Renal cortex interstitium (tissue), 11 donors: ENCODE results near the gene FGFRL1. TPM values are rescaled to one million over a fixed set of nuclear protein-coding genes. Genes with fewer than 3 reads are reported as not detected.

Source experiments
- DNase-seq, 11 donors: peaks; one replicate each; pipeline ENCODE4 v3.0.0-alpha.2; 2013; ENCODE audit warnings: low read depth in 9 of 11, low spot score in 4 of 11; ENCODE audit errors: extremely low read depth in 1 of 11
- polyA plus RNA-seq, 3 donors: library from polyadenylated mRNA; unstranded; fragments of 120-200 nt; gene quantifications; one replicate each; pipeline ENCODE4 v1.2.1, GENCODE V29; 2013; ENCODE audit not compliant: insufficient read length in 3 of 3

The FGFRL1 gene
- polyA plus RNA-seq, 3 donors: 35.1 to 43.3 (median 36.3) TPM

DNA sequence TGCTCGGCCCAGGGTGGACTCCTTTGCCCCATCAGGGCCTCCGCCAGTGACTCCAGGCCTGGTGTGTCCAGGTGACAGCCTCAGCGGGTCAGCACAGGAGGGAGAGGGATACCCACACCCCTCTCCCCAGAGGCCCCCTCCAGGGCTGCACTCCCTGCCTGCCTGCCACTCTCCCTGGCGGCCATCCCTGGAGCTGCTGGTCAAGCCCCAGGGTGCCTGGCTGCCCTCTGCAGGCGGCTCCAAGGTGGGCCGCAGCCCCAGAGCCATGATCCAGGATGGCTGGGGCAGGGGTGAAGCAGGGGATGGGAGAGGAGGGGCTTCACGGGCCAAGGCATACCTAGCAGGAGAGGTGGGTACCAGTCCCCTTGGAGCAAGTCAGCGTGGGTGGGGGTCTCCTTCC, 3.8 kb downstream of the FGFRL1 start:
- DNase-seq: no peak

DNA sequence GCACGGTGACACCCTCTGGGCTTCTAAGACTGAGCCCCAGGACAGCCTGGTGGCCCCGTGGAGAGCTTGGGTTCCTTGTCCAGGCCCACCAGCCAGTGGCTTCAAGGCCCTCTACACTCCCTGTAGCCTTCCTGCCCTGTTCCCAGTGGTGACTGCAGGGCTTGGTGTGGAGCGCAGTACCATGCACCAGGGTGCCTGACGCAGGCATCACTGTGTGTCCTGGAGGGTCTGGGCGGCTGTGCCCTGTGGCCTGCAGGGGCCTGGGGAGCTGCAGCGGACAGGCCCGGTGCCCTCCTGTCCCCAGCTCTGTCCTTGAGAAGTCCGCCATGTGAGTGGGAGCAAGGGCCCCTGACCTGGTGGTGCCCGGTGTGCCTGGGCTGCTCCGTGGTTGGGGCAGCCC, 4.3 kb downstream of the FGFRL1 start:
- DNase-seq: no peak

DNA sequence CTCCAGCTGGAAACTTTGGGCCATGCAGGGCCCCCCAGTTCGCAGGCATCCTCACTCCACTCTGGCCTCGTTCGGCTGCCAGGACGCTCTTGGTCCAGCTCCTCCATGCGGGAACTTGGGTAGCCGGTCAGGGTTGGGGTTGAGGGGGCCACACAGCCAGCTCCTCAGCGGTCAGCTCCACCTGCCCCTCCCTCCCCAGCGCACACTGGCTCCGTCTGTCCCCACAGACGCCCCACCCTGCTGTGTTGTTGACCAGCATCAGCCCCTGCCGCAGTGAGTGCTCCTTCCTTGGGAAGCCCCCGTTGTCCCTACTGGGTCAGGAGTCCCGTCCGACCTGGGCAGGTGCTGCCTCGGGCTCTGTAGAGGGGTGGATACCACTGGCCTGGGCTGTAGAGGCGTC, 5.8 kb downstream of the FGFRL1 start:
- no peak for DNase-seq

DNA sequence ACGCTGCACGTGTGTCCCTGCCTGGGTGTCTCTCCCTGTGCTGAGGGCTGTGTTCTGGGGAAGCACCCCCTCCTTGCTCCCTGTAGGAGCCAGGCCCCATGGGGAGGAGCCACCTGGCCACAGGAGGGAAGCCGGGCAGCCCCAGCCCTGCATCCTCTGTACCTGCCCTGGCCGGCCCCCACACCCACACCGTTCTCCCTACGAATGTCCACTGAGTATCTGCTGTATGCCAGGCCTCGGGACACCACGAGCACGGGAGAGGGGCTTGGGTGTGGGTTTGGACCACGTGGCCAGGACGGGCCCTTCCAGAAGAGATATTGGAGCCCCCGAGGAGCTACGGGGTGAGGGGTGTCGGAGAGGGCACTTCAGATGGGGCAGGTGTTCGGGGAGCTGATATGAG, 6.3 kb downstream of the FGFRL1 start:
- DNase-seq: no peak

DNA sequence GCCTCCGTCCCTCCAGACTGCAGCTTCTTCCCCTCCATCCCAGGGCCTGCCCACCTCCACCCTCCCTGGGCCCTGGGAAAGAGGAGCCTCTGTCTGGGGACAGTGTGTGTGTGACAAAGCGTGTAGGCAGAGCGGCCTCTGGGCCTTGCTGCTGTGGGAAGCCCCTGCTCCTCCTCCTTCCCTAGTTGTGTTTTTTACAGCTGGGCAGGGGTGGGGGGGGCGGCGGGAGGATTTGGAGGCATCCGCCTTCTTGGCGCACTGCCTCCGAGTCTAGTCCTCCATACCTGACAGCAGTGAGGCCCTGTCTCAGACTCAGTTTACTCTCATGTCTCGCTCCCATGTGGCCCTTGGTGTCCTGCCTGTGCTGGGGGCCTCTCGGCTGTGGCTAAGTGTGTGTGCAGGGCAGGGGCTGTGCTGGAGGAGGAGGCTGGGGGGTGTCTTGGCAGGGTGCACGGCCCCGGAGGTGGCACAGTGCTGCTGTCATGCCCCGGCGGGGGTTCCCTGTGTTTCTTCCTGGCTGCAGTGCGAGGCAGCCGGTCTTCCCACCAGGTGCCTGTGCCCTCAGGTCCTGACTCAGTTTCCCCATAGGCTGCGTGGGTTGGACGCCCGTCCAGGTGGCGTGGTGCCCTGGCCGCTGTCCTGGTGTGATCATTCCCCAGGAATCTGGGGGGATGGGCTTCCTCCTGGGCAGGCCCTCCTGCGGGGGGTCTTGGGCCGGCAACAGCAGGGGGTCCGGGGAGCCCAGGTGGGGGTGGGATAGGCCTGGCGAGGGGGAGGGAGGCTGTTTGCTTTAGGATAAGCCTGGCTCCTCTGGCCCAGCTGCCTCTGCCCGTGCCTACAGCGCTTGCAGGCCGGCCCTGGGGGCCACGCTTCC, 7.0 kb downstream of the FGFRL1 start:
- no peak for DNase-seq

DNA sequence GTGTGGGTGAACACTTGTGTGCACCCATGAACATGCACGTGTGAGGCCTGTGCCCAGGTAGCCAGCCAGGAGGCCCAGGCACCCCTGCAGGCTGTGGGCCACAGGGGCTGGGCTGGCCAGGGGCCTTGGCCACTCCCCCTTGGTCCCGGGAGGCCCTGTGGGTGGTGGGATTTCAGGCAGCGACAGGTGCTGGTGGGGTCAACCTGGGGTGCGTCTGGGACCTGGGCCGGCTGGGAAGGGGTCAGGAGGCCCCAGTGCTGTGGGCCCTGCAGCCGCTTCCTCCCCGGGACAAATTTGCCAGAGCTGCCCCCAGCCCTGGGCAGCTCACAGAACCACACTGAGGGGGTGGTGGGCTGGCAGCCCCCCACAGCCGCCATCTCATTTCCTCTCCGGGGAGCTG, 7.9 kb downstream of the FGFRL1 start:
- no peak for DNase-seq

DNA sequence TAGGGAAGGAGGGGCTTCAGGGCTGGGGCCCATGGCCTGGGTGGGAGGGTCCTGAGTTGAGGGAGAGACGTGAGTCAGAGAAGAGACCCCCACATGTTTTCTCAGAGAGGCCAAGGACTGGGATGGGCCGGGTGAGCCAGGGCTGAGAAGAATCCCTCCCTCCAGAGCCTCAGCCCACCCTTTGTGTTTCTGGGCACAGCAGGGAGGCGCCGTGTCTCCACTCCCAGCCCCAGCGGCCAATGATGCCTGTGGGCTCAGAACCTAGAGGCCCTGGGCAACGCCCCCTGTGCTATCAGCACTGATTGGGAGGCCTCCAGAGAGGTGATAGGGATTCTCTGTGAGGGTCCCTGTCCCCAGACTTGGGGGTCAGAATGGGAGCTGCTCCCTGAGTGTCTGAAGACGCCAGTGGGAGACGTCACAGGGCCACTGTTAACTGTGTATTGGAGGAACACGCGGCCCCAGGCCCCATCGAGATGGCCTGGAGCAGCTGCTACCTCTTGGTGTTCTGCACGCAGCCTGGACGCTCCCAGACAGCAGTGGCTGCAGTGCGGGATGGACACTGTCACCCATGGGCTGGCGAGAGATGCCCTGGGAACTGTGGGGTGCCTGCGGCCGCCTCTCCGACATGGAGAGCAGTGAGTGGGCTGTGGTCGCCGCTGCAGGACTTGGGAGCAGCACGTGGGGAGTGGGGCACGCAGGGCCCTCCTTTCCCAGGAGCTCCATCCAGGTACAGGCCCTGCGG, 8.5 kb downstream of the FGFRL1 start:
- DNase-seq: no peak

DNA sequence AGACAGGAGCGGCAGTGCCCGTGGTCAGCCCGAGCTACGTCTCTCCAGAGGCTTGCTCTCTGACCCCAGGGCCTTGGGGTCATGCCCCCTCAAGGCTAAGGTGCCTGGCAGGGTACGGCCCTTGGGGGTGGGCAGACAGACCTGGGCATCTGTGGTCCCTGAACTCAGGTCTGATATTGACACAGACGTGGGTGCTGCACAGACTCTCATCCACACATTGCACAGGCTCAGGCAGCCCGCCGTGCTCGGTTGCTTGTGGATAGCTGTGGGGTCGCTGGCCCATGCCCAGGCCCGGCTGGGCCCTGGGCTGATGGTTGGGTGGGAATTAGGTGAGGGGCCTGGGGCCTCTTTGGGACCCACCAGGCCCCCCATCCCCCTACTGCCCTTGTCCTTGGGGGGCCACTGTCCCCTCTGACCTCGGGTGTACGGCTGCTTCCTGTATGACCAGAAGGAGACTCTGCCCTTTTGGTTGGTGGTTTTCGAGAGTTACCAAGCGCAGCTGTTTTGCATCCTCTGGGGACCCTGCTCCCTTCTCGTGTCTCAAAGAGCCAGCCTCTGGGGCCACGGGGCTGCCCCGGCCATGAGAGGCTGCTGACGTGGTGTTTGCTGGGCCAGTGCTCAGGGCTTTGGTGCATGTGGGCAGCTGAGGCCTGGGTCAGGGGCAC, 10.1 kb downstream of the FGFRL1 start:
- DNase-seq: no peak

DNA sequence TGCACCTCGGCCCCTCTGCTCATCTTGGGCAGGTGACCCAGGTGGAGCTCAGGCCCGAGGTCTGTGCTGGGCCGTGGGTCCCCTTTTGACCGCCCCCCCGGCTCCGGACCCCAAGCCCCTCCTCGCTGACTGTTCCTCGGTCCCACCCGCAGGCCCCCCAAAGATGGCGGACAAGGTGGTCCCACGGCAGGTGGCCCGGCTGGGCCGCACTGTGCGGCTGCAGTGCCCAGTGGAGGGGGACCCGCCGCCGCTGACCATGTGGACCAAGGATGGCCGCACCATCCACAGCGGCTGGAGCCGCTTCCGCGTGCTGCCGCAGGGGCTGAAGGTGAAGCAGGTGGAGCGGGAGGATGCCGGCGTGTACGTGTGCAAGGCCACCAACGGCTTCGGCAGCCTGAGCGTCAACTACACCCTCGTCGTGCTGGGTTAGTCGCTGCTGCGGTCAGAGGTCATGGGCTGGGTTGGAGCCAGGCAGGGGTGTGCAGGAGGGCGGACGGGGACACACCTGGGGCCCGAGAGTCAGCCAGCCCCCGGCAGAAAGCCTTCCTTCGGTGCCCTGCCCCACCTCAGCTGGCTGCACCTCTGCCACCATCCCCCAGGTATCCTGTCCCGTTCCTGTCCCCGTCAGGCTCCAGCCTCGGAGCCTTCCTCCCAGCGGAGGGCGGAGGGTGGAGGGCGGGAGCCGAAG, 10.8 kb downstream of the FGFRL1 start:
- DNase-seq: no peak

DNA sequence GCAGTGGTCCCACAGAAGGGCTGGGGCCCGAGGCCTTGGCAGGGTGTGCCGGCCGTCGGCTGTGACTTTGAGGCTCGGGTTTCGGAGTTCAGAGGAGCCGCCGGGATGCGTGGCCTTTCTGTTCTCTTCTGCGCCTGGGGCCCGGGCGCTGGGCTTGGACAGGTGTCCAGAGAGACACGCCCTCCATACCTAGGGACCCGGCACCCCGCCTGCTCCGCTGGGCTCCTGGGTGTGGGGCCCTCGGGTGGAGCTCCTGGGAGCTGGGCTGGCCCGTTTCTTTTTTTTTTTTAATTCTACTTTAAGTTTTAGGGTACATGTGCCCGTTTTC, 11.3 kb downstream of the FGFRL1 start:
- no peak for DNase-seq

DNA sequence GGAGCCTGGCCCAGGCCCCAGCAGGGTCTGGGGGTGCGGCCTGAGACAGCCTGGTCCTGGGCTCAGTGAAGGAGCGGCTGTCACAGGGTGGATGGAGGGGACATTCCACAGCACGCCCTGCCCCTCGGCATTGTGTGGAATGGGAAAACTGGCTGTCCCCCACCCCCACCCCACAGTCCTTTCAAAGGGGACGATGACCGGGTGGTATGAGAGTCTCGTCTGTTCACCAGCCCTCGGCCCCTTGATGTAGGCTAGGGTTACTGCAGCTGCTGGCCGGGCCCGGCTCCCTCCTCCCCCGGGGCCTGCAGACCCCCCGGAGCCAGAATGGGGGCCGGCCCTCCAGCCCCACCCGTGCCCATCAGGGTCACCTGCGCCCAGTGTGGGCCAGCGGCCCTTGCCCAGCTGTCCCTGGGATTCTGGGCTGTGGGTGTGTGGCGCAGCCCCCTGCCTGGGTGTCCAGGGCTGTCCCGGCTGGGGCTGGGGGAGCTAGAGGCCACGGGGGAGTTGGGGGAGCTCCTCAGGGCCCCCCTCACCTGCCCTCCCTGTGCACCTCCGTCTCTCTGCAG, 11.7 kb downstream of the FGFRL1 start:
- no peak for DNase-seq

DNA sequence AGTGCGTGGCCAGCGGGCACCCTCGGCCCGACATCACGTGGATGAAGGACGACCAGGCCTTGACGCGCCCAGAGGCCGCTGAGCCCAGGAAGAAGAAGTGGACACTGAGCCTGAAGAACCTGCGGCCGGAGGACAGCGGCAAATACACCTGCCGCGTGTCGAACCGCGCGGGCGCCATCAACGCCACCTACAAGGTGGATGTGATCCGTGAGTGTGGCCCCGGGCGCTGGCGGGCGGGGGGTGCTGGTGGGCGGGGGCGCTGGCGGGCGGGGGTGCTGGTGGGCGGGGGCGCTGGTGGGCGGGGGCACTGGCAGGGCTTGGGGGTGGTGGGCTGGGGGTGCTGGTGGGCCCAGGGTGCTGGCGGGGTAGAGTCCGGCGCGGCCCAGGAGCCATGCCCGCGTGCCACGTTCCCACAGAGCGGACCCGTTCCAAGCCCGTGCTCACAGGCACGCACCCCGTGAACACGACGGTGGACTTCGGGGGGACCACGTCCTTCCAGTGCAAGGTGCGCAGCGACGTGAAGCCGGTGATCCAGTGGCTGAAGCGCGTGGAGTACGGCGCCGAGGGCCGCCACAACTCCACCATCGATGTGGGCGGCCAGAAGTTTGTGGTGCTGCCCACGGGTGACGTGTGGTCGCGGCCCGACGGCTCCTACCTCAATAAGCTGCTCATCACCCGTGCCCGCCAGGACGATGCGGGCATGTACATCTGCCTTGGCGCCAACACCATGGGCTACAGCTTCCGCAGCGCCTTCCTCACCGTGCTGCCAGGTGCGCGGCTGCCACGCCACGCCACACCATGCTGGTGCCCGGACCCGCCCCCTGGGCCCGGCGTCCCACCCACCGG, 12.7 kb downstream of the FGFRL1 start:
- no peak for DNase-seq

DNA sequence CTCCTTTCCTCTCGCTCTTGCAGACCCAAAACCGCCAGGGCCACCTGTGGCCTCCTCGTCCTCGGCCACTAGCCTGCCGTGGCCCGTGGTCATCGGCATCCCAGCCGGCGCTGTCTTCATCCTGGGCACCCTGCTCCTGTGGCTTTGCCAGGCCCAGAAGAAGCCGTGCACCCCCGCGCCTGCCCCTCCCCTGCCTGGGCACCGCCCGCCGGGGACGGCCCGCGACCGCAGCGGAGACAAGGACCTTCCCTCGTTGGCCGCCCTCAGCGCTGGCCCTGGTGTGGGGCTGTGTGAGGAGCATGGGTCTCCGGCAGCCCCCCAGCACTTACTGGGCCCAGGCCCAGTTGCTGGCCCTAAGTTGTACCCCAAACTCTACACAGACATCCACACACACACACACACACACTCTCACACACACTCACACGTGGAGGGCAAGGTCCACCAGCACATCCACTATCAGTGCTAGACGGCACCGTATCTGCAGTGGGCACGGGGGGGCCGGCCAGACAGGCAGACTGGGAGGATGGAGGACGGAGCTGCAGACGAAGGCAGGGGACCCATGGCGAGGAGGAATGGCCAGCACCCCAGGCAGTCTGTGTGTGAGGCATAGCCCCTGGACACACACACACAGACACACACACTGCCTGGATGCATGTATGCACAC, 13.6 kb downstream of the FGFRL1 start:
- DNase-seq: no peak

DNA sequence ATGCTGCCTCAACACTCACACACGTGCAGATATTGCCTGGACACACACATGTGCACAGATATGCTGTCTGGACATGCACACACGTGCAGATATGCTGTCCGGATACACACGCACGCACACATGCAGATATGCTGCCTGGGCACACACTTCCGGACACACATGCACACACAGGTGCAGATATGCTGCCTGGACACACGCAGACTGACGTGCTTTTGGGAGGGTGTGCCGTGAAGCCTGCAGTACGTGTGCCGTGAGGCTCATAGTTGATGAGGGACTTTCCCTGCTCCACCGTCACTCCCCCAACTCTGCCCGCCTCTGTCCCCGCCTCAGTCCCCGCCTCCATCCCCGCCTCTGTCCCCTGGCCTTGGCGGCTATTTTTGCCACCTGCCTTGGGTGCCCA, 14.7 kb downstream of the FGFRL1 start:
- DNase-seq: no peak

DNA sequence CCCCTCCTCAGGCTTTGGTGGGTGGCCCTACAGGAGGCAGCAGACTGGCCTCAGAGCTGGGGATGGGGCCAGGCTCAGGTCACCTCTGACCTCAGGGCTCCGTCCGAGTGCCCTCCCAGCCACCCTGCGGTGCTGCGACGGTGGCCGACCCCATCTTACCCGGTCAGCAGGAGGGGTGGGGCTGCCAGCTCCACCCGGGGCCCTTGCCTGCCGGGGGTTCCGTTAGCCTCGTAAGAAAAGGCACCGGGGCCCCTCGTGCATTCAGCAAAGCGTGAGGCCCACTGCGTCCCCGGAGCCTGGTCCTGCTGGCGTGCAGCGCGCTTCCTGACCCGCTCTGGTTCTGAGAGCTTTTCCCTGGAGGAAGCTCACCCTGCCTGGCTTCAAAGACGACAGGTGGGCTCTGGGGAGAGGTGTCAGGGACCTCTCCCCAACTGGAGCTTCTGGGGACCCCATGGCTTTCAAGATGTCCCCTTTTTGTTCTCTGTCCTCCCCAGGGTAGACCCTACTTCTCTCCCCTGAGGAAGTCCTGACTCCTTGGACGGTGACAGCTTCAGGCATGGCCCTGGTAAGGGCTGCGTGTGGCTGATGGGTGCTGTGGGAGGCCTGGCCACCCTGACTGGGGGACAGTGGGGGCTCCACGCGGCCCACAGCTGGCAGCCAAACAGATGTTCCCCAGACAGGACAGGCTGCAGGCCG, 15.9 kb downstream of the FGFRL1 start:
- no peak for DNase-seq

DNA sequence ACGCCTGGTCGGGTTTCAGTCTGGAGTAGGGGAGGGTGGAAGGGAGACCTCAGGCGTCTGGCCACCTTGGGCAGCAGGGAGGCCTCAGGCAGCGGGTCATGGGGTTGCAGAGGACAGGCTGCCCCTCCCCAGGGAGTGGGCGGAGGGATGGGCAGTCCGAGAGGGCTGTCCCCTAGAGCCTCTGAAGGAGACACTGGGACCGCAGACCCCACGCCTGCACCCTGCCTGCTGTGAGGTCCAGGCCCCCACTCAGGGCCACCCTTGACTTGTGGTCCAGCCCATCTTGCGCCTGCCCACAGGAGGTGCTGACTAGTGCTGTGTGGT, 16.5 kb downstream of the FGFRL1 start:
- DNase-seq: no peak

DNA sequence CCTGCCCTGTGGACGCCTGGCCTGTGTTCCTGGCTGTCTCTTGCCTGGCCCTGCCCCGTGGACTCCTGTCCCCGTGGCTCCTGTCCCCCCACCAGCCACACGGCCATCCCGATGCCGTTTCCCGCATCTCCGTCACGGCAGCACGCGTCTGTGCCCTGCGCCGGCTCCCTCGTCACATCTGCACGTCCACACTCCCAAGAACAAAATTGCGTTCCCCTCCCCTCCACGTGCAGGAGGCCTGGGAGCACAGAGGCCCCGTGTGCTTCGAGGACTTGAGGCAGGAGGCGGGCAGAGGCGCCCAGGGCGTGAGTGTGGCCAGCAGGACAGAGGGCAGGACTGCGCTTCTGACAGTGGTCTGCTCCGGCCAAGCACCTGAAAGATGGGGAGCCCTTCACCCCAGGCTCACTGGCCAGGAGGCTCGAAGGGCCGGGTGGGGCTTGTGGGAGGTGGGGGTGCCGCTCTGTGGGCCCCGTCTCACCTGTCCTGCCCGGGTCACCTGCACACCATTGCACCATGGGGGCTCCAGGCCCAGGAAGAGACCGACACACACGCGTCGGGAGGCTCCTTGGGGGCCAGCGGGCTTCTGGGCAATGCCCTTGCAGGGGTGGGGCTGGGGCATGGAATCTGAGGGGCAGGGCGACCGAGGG, 17.3 kb downstream of the FGFRL1 start:
- DNase-seq: no peak
